Upper lobe of left lung (tissue), 6 donors: Measurements from ENCODE around the gene NACA2. TPM values are rescaled to one million over a fixed set of nuclear protein-coding genes. Genes with fewer than 3 reads are reported as not detected.

Experiments
- total RNA-seq, 6 donors: library from RNA; depleted of rRNA in 4 of 6; stranded (reverse); fragments of >200 nt in 4 of 6; gene quantifications; one replicate each; pipeline versions ENCODE4 v1.1.0 to v1.2.1, GENCODE V29; 2016 to 2021
- donor health status: DM: no; HTN: no; CAD: no; lungs with moderate emphysema.
- donor health status: DM: no; HTN: yes; CAD: no; lungs with severe emphysema.

NACA2 gene
- total RNA-seq, 6 donors from 2014 or later: not detected

Other genes with a start within 250 kb of the NACA2 start
- 100 to 1,000 TPM in 2 of 6 donors, 10 to 100 TPM in 4; 22.4 to 130 (median 92.7) TPM for gene TBX2, start 191.4 kb downstream of the NACA2 start, total RNA-seq
- 10 to 100 TPM; 10.2 to 69.1 (median 22.7) TPM for gene TBX4, start 138.8 kb downstream of the NACA2 start, total RNA-seq